ENCODE data around the gene TMEM130. TPM values are rescaled to one million over a fixed set of nuclear protein-coding genes. Genes with fewer than 3 reads are reported as not detected.

Gene TMEM130
- total RNA-seq, 3 donors from 2014 or later = 0.88 to 1.3 TPM; not detected in 1

- no peak for DNase-seq (ENCODE audit: low spot score in 2 of 2)
- Histone ChIP-seq H3K36me3 (no peaks in the 10 kb centered on the region), H3K4me3 (no peak overlapping the region), H3K9me3 (no peaks in the 10 kb centered on the region), H3K27me3 (no peaks in the 10 kb centered on the region), H3K27ac (no peak overlapping the region), H3K4me1 (no peaks in the 10 kb centered on the region)
- no peak for TF ChIP-seq CTCF (IDR thresholded peaks at IDR 0.05)
- no peak for TF ChIP-seq POLR2AphosphoS5 (IDR thresholded peaks at IDR 0.05)
- TF ChIP-seq POLR2A (IDR thresholded peaks at IDR 0.05) = no peak
- intact Hi-C loops (cut with DNase I; ENCODE audit: low total_unique reads) = no loop called here
These were observed 11.9 kb upstream of the TMEM130 start for GRCh38 chr7:98881561-98882315.

- H3K27me3 ChIP-seq = no peaks in the 10 kb centered on the region
- H3K27ac ChIP-seq = no peak overlapping the region
- H3K36me3 ChIP-seq = no peaks in the 10 kb centered on the region
- H3K4me1 ChIP-seq = no peaks in the 10 kb centered on the region
- no peak for DNase-seq (ENCODE audit: low spot score in 2 of 2)
- TF ChIP-seq POLR2A (IDR thresholded peaks at IDR 0.05) = no peak
- no peak for TF ChIP-seq POLR2AphosphoS5 (IDR thresholded peaks at IDR 0.05)
- TF ChIP-seq CTCF (IDR thresholded peaks at IDR 0.05) = no peak
- peak overlapping the region in 1 of 3 donors; percentile 82 for H3K4me3 ChIP-seq
- intact Hi-C loops (cut with DNase I; ENCODE audit: low total_unique reads) = no loop called here
- no peaks in the 10 kb centered on the region for H3K9me3 ChIP-seq
These were observed 10.7 kb upstream of the TMEM130 start for GRCh38 chr7:98880485-98880884.

GRCh38 chr7:98879979-98880315 is 10.1 kb upstream of the TMEM130 start:
- H3K4me3 ChIP-seq = peak overlapping the region; percentile 74 to 98 (median 82)
- no peak for DNase-seq (ENCODE audit: low spot score in 2 of 2)
- H3K36me3 ChIP-seq = no peaks in the 10 kb centered on the region
- TF ChIP-seq CTCF (IDR thresholded peaks at IDR 0.05) = no peak
- no peak for TF ChIP-seq POLR2AphosphoS5 (IDR thresholded peaks at IDR 0.05)
- TF ChIP-seq POLR2A (IDR thresholded peaks at IDR 0.05) = no peak
- no peaks in the 10 kb centered on the region for H3K9me3 ChIP-seq
- H3K27me3 ChIP-seq = no peaks in the 10 kb centered on the region
- intact Hi-C loops (cut with DNase I; ENCODE audit: low total_unique reads) = no loop called here
- no peaks in the 10 kb centered on the region for H3K4me1 ChIP-seq
- peak overlapping the region in 1 of 2 donors; percentile 94 for H3K27ac ChIP-seq

GRCh38 chr7:98879198-98879978 is 9.6 kb upstream of the TMEM130 start:
- TF ChIP-seq POLR2A (IDR thresholded peaks at IDR 0.05) = no peak
- no peak for TF ChIP-seq POLR2AphosphoS5 (IDR thresholded peaks at IDR 0.05)
- no peak for TF ChIP-seq CTCF (IDR thresholded peaks at IDR 0.05)
- Histone ChIP-seq H3K9me3 (no peaks in the 10 kb centered on the region), H3K27me3 (no peaks in the 10 kb centered on the region), H3K36me3 (no peaks in the 10 kb centered on the region), H3K4me3 (peak overlapping the region; percentile 74 to 98 (median 82)), H3K27ac (peak overlapping the region; percentile 94 to 95), H3K4me1 (no peaks in the 10 kb centered on the region)
- no peak for DNase-seq (ENCODE audit: low spot score in 2 of 2)
- intact Hi-C loops (cut with DNase I; ENCODE audit: low total_unique reads) = no loop called here

All from breast epithelium (tissue), 4 donors.